ENCODE results near the gene ATG2B. TPM values are rescaled to one million over a fixed set of nuclear protein-coding genes. Genes with fewer than 3 reads are reported as not detected.
A peak's percentile ranks its signal among the peaks of the same experiment; 100 is the strongest.

ATG2B gene
- total RNA-seq, 2 donors from 2014 or later = 13.6 to 20.8 TPM

GRCh38 chr14:96279564-96279963, 83.6 kb downstream of the ATG2B start:
- Histone ChIP-seq H3K4me1 (no peaks in the 10 kb centered on the region), H3K27me3 (no peaks in the 10 kb centered on the region), H3K36me3 (no peaks in the 10 kb centered on the region), H3K9ac (ENCODE audit: low read depth in 2 of 2, low read length in 2 of 2) (no peak overlapping the region), H3K4me3 (no peak overlapping the region), H3K9me3 (no peaks in the 10 kb centered on the region), H3K27ac (no peak overlapping the region)
- intact Hi-C loops (cut with DNase I) = loop anchor here (10.0 kb wide), 2 partner anchors 285 to 715 kb away; no protein-coding TSS in a partner anchor
- DNase-seq = no peak
- TF ChIP-seq CTCF (IDR thresholded peaks at IDR 0.05) = no peak

DNA sequence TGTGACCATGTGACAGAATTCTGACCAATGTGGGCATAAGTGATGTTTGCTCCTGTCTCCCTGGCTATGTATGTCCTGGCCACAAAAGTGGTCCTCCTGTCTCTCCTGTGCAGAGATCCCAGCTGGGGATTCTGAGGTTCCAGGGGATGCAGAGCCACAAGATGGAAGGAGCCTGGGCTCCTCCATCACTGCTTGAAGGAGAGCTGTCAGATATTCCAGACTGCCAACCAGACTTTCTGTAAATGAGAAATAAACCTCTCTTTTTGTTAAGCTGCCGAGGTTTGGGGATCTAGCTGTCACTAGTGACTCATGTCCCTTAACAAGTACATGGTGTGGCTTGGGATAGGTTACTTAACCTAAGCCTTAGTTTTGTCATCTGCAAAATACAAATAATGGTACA, 85.3 kb downstream of the ATG2B start:
- Histone ChIP-seq H3K4me3 (no peak overlapping the region), H3K9ac (ENCODE audit: low read depth in 2 of 2, low read length in 2 of 2) (no peak overlapping the region), H3K4me1 (no peaks in the 10 kb centered on the region), H3K9me3 (no peaks in the 10 kb centered on the region), H3K36me3 (no peaks in the 10 kb centered on the region), H3K27ac (no peak overlapping the region), H3K27me3 (no peaks in the 10 kb centered on the region)
- intact Hi-C loops (cut with DNase I) = loop anchor here (10.0 kb wide), 2 partner anchors 283 to 713 kb away; no protein-coding TSS in a partner anchor
- no peak for TF ChIP-seq CTCF (IDR thresholded peaks at IDR 0.05)
- DNase-seq = no peak

DNA sequence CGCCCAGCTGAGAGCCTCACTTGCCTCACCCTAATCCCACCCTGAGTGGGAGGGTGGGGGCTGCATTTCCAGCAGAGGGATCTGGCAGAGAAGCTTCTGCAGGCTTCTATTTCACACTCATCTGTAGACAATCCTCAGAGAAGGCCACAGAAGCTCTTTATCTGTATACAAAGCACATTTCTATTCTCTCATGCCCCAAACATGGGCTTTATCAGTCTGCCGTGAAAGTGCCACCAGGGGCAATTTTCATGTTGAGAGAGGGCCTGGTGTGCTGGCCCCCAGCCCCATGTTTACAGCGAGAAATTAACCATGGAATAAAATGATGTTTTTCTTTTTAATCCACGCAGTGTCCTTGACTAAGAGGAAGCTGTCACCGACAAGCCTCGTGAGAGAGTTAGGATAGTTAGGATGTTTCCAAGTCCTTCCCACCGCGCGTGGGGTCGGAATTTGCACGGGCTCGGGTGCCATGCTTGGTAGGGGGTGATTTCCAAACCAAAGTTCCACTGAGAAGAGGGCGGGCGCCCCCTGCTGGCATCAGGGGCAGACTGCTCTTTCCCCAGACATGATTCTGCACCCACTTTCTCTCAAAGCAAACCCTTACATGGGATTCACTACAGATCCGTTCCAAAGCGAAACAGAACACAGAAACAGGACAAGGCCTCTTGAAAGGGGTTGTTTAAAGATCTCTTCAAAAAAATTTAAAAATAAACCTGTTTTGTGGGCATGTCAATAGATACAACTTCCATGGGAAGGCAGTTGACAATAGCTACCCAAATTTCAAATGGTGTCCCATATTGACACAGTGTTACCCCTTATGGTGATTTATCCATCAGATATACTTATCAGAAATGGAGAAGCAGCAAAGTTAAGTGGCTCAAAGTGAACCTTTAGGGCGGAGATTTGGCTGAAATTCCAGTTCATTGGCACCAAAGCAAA, 87.7 kb downstream of the ATG2B start:
- Histone ChIP-seq H3K9me3 (no peaks in the 10 kb centered on the region), H3K4me1 (no peaks in the 10 kb centered on the region), H3K4me3 (no peak overlapping the region), H3K27ac (no peak overlapping the region), H3K9ac (ENCODE audit: low read depth in 2 of 2, low read length in 2 of 2) (peak overlapping the region in 1 of 2 donors; percentile 15), H3K36me3 (no peaks in the 10 kb centered on the region), H3K27me3 (no peaks in the 10 kb centered on the region)
- TF ChIP-seq CTCF (IDR thresholded peaks at IDR 0.05) = peak; percentile 94
- intact Hi-C loops (cut with DNase I) = loop anchor here (2.0 to 10.0 kb wide), 3 partner anchors 175 to 711 kb away; no protein-coding TSS in a partner anchor
- peak; percentile 80 for DNase-seq

DNA sequence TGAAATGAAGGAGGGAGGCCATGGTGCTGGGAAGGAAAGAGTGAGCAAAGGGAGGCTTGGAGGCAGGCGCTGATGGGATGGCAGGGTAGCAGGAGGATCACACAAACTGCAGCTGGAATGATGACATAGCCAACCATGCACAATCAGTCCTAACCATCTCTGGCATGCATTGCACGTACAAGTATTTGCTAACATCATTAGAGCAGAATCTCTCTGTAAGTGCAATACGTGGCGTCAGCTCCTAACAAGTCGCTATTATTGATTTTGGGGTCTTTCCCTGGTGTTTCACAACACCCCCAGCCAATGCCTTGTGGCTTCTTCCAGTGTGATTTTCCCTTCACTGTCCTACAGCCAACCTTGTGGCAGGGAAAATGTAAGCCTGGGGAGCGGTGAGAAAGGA, 88.6 kb downstream of the ATG2B start:
- Histone ChIP-seq H3K27ac (no peak overlapping the region), H3K27me3 (no peaks in the 10 kb centered on the region), H3K9me3 (no peaks in the 10 kb centered on the region), H3K36me3 (no peaks in the 10 kb centered on the region), H3K4me1 (no peaks in the 10 kb centered on the region), H3K4me3 (no peak overlapping the region), H3K9ac (ENCODE audit: low read depth in 2 of 2, low read length in 2 of 2) (no peak overlapping the region)
- no peak for TF ChIP-seq CTCF (IDR thresholded peaks at IDR 0.05)
- no peak for DNase-seq
- intact Hi-C loops (cut with DNase I) = loop anchor here (2.0 to 10.0 kb wide), 3 partner anchors 174 to 710 kb away; no protein-coding TSS in a partner anchor

- Histone ChIP-seq H3K36me3 (no peaks in the 10 kb centered on the region), H3K27ac (no peak overlapping the region), H3K9me3 (no peaks in the 10 kb centered on the region), H3K27me3 (no peaks in the 10 kb centered on the region), H3K4me1 (no peaks in the 10 kb centered on the region), H3K4me3 (no peak overlapping the region), H3K9ac (ENCODE audit: low read depth in 2 of 2, low read length in 2 of 2) (no peak overlapping the region)
- DNase-seq = no peak
- intact Hi-C loops (cut with DNase I) = loop anchor here (2.0 to 10.0 kb wide), 3 partner anchors 173 to 709 kb away; no protein-coding TSS in a partner anchor
- no peak for TF ChIP-seq CTCF (IDR thresholded peaks at IDR 0.05)
Measured at GRCh38 chr14:96274122-96274521, 89.0 kb downstream of the ATG2B start.

Measured in colonic mucosa (tissue), 4 donors.